HCT116 (cell line): ENCODE results near the gene MEGF10. TPM values are rescaled to one million over a fixed set of nuclear protein-coding genes. Genes with fewer than 3 reads are reported as not detected.

ENCODE experiments used
- ATAC-seq: fragments of 200-7000 bp; cut with Tn5 transposase; 2 replicates; pipeline ENCODE4 v1.9.1; 2020; ENCODE audit warnings: mild to moderate bottlenecking, moderate library complexity
- BruUV-seq: library from RNA; stranded (reverse); fragments of 400-500 nt; replicated peaks from 2 replicates; lab custom pipeline; 2021; lab: Mats Ljungman, UMichigan
- CTCF ChIA-PET: fragments of 300-600 bp; sonication (Branson Sonifier 250); formaldehyde crosslinking; loops from one replicate; lab custom pipeline; 2021; ENCODE audit warnings: antibody characterized with exemption; lab: Charles Lee
- POLR2A ChIA-PET: fragments of 300-600, 350-600 bp; sonication (Branson Sonifier 250); formaldehyde crosslinking; loops from one replicate; lab custom pipeline; 2021; ENCODE audit warnings: antibody characterized with exemption; lab: Charles Lee
- RAD21 ChIA-PET, 2 experiments: fragments of 300-600 bp; sonication (Branson Sonifier 250); formaldehyde crosslinking; loops; one replicate each; lab custom pipeline; 2023; ENCODE audit warnings: low total read pairs in 2 of 2; ENCODE audit not compliant: uncharacterized antibody in 2 of 2, unreplicated experiment in 2 of 2, low non-redundant PET in 1 of 2; lab: Charles Lee
- DNase-seq: peaks from one replicate; pipeline ENCODE4 v3.0.0-alpha.2; 2010; ENCODE audit warnings: low read depth, low spot score
- H2AFZ ChIP-seq: fragments of 200-600 bp; shearing (Covaris generic), sonication (generic); 2 replicates; pipeline ENCODE4 v1.6.1; 2017; ENCODE audit warnings: low read depth, mixed run types, mixed read lengths, antibody characterized with exemption, low read length; ENCODE audit not compliant: poor library complexity, severe bottlenecking
- H3K27ac ChIP-seq: 2 replicates; pipeline ENCODE4 v1.5.1; 2012; ENCODE audit warnings: low read depth, low read length
- H3K27me3 ChIP-seq: fragments of 200-600 bp; sonication (generic); 2 replicates; pipeline ENCODE4 v1.6.1; 2016; ENCODE audit warnings: mixed run types, low read length, mixed read lengths; ENCODE audit not compliant: insufficient read depth
- H3K36me3 ChIP-seq, 2 experiments: fragments of 200-500 bp in 1 of 2; fragments of 200-600 bp in 1 of 2; sonication (Bioruptor generic) in 1 of 2; sonication (generic) in 1 of 2; 2 replicates each; pipeline versions ENCODE4 v1.5.1 to v1.6.1; 2014 to 2016; ENCODE audit warnings: low read length in 2 of 2, inconsistent platforms in 1 of 2, mixed read lengths in 1 of 2, mixed run types in 1 of 2; ENCODE audit not compliant: insufficient read depth in 2 of 2, control insufficient read depth in 1 of 2
- H3K4me1 ChIP-seq, 2 experiments: fragments of 200-600 bp in 1 of 2; sonication (generic) in 1 of 2; 2 replicates each; pipeline versions ENCODE4 v1.5.1 to v1.6.1; 2012 to 2017; ENCODE audit warnings: low read length in 2 of 2, inconsistent platforms in 1 of 2, mild to moderate bottlenecking in 1 of 2, mixed read lengths in 1 of 2, mixed run types in 1 of 2, moderate library complexity in 1 of 2; ENCODE audit not compliant: insufficient read depth in 2 of 2, control insufficient read depth in 1 of 2
- H3K4me2 ChIP-seq: fragments of 200-600 bp; sonication (generic); 2 replicates; pipeline ENCODE4 v1.6.1; 2017; ENCODE audit warnings: mixed run types, low read length, mixed read lengths
- H3K4me3 ChIP-seq, 2 experiments: fragments of 200-600 bp in 1 of 2; sonication (generic) in 1 of 2; replicated peaks in 1 of 2; 2 replicates each; pipeline ENCODE4 v1.5.1; 2011 to 2016; ENCODE audit warnings: low read length in 2 of 2, control low read depth in 1 of 2, low read depth in 1 of 2, mild to moderate bottlenecking in 1 of 2, mixed read lengths in 1 of 2, mixed run types in 1 of 2
- H3K79me2 ChIP-seq: fragments of 200-600 bp; sonication (generic); 2 replicates; pipeline ENCODE4 v1.6.1; 2017; ENCODE audit warnings: mild to moderate bottlenecking, mixed run types, low read length, moderate library complexity, mixed read lengths; ENCODE audit not compliant: insufficient read depth
- H3K9ac ChIP-seq: fragments of 200-600 bp; sonication (generic); 2 replicates; pipeline ENCODE4 v1.6.1; 2016; ENCODE audit warnings: low read length, mixed read lengths
- H3K9me2 ChIP-seq: fragments of 200-600 bp; sonication (generic), shearing (Covaris generic); 2 replicates; pipeline ENCODE4 v1.6.1; 2017; ENCODE audit warnings: mixed run types, mild to moderate bottlenecking, moderate library complexity; ENCODE audit not compliant: insufficient read depth
- H3K9me3 ChIP-seq, 2 experiments: fragments of 200-500 bp in 1 of 2; fragments of 200-600 bp in 1 of 2; sonication (Bioruptor generic) in 1 of 2; sonication (generic) in 1 of 2; 2 replicates each; pipeline ENCODE4 v1.6.1; 2014 to 2017; ENCODE audit warnings: low read length in 2 of 2, mixed read lengths in 2 of 2, inconsistent platforms in 1 of 2, low read depth in 1 of 2, mild to moderate bottlenecking in 1 of 2, mixed run types in 1 of 2, moderate library complexity in 1 of 2; ENCODE audit not compliant: control insufficient read depth in 1 of 2, insufficient read depth in 1 of 2
- H4K20me1 ChIP-seq: fragments of 200-600 bp; sonication (generic), shearing (Covaris generic); 2 replicates; pipeline ENCODE4 v1.6.1; 2017; ENCODE audit warnings: mixed run types, mild to moderate bottlenecking, moderate library complexity; ENCODE audit not compliant: insufficient read depth
- ATF3 ChIP-seq: IDR thresholded peaks from 2 replicates; pipeline ENCODE4 v1.6.1; 2012
- CBX3 ChIP-seq: IDR thresholded peaks from 2 replicates; pipeline ENCODE4 v1.6.1; 2012; ENCODE audit warnings: low read depth
- CEBPB ChIP-seq: IDR thresholded peaks from 2 replicates; pipeline ENCODE4 v1.6.1; 2012; ENCODE audit warnings: low read depth
- CTCF ChIP-seq, 3 experiments: fragments of 200-600 bp in 1 of 3; sonication (generic) in 1 of 3; IDR thresholded peaks in 2 of 3; conservative IDR thresholded peaks in 1 of 3; 2 replicates each; pipeline ENCODE4 v1.5.1; 2012 to 2017; ENCODE audit warnings: low read depth in 2 of 3, low read length in 2 of 3, antibody characterized with exemption in 1 of 3, borderline replicate concordance in 1 of 3, control low read depth in 1 of 3, mild to moderate bottlenecking in 1 of 3, mixed read lengths in 1 of 3, mixed run types in 1 of 3, moderate library complexity in 1 of 3; ENCODE audit not compliant: insufficient read depth in 1 of 3
- EGR1 ChIP-seq: IDR thresholded peaks from 2 replicates; pipeline ENCODE4 v1.6.1; 2012; ENCODE audit warnings: low read depth
- ELF1 ChIP-seq: IDR thresholded peaks from 2 replicates; pipeline ENCODE4 v1.6.1; 2012; ENCODE audit warnings: low read depth, borderline replicate concordance
- EZH2 ChIP-seq: fragments of 200-600 bp; sonication (generic); IDR thresholded peaks from 2 replicates; pipeline ENCODE4 v1.6.1; 2017; ENCODE audit warnings: antibody characterized with exemption, mixed run types
- FOSL1 ChIP-seq: IDR thresholded peaks from 2 replicates; pipeline ENCODE4 v1.6.1; 2012; ENCODE audit warnings: low read depth
- JUND ChIP-seq: IDR thresholded peaks from 2 replicates; pipeline ENCODE4 v1.6.1; 2012
- MAX ChIP-seq: IDR thresholded peaks from 2 replicates; pipeline ENCODE4 v1.6.1; 2012
- RAD21 ChIP-seq: IDR thresholded peaks from 2 replicates; pipeline ENCODE4 v1.6.1; 2012; ENCODE audit warnings: low read depth, mild to moderate bottlenecking
- REST ChIP-seq: IDR thresholded peaks from 2 replicates; pipeline ENCODE4 v1.6.1; 2012; ENCODE audit warnings: low read depth
- SIN3A ChIP-seq: IDR thresholded peaks from 2 replicates; pipeline ENCODE4 v1.6.1; 2012; ENCODE audit warnings: low read depth
- SP1 ChIP-seq: IDR thresholded peaks from 2 replicates; pipeline ENCODE4 v1.6.1; 2012; ENCODE audit warnings: low read depth
- SRF ChIP-seq: IDR thresholded peaks from 2 replicates; pipeline ENCODE4 v1.6.1; 2012; ENCODE audit warnings: low read depth
- TCF7L2 ChIP-seq: IDR thresholded peaks from 2 replicates; pipeline ENCODE4 v1.7.0; 2011; ENCODE audit warnings: borderline replicate concordance, inconsistent platforms; ENCODE audit not compliant: insufficient read depth, insufficient read length; ENCODE audit errors: extremely low read depth
- YY1 ChIP-seq: IDR thresholded peaks from 2 replicates; pipeline ENCODE4 v1.6.1; 2011; ENCODE audit warnings: low read length, low read depth, moderate library complexity, mild to moderate bottlenecking; ENCODE audit not compliant: insufficient replicate concordance; ENCODE audit errors: extremely low read depth
- ZBTB33 ChIP-seq: IDR thresholded peaks from 2 replicates; pipeline ENCODE4 v1.6.1; 2011; ENCODE audit warnings: mild to moderate bottlenecking, low read length, moderate library complexity; ENCODE audit not compliant: insufficient replicate concordance; ENCODE audit errors: extremely low read depth
- ZFX ChIP-seq: fragments of 450-650 bp; IDR thresholded peaks from 2 replicates; pipeline ENCODE4 v1.6.1; 2017
- intact Hi-C: fragments of 100-400 bp; cut with micrococcal nuclease; formaldehyde crosslinking; loops from 2 replicates; pipeline ENCODE4 v1.10.0; 2022
- total RNA-seq: library from RNA; stranded (reverse); gene quantifications from one replicate; pipeline ENCODE4 v1.2.1, GENCODE V29; 2021; ENCODE audit not compliant: unreplicated experiment

The MEGF10 gene
- total RNA-seq, 1 experiment from 2014 or later: 0.02 TPM

GRCh38 chr5:127508644-127509373, 218.2 kb downstream of the MEGF10 start:
- no peak overlapping the region for H3K4me3 ChIP-seq
- ChIA-PET POLR2A (no interaction called here), CTCF (interaction anchor here (4.2 kb wide), 1 partner anchor 16 kb away, joined by 20 read pairs; no protein-coding TSS in a partner anchor), RAD21 (no interaction called here)
- no peak overlapping the region for H3K4me2 ChIP-seq
- DNase-seq (no peak), ATAC-seq (no peak)
- no peak overlapping the region for H3K27ac ChIP-seq
- no peak for TF ChIP-seq SIN3A
- no peak for TF ChIP-seq CBX3
- no peak for TF ChIP-seq ZBTB33
- TF ChIP-seq MAX: no peak
- TF ChIP-seq ATF3: no peak
- no peak for TF ChIP-seq CTCF (IDR thresholded peaks at IDR 0.05 in 2 of 3, conservative IDR thresholded peaks at IDR 0.05 in 1 of 3; ENCODE audit: borderline replicate concordance in 1 of 3, insufficient read depth in 1 of 3, low read depth in 2 of 3, low read length in 2 of 3)
- TF ChIP-seq TCF7L2: no peak
- no peak for TF ChIP-seq EGR1
- TF ChIP-seq RAD21: no peak
- no peak for TF ChIP-seq REST
- no peak for TF ChIP-seq ELF1
- no peak for TF ChIP-seq FOSL1
- TF ChIP-seq ZFX: no peak
- TF ChIP-seq JUND: no peak
- no peak for TF ChIP-seq CEBPB
- TF ChIP-seq SRF: no peak
- TF ChIP-seq EZH2: no peak
- no peak for TF ChIP-seq SP1
- TF ChIP-seq YY1: no peak
- H3K9me3 ChIP-seq: no peaks in the 10 kb centered on the region
- no peaks in the 10 kb centered on the region for H3K9me2 ChIP-seq
- H3K9ac ChIP-seq: no peak overlapping the region
- no peaks in the 10 kb centered on the region for H3K79me2 ChIP-seq
- no peaks in the 10 kb centered on the region for H3K27me3 ChIP-seq
- no peaks in the 10 kb centered on the region for H3K36me3 ChIP-seq
- no peaks in the 10 kb centered on the region for H4K20me1 ChIP-seq
- intact Hi-C loops: no loop called here
- H3K4me1 ChIP-seq: no peaks in the 10 kb centered on the region
- no peak overlapping the region for H2AFZ ChIP-seq
- no TSS peak for BruUV-seq
